OCI-LY7 (cell line): Measurements from ENCODE around the gene MPP4. TPM values are rescaled to one million over a fixed set of nuclear protein-coding genes. Genes with fewer than 3 reads are reported as not detected.

Experiments used
- BruUV-seq: library from RNA; stranded (reverse); fragments of 400-500 nt; replicated peaks from 2 replicates; lab custom pipeline; 2021; lab: Mats Ljungman, UMichigan
- CTCF ChIA-PET: fragments of 300-600 bp; sonication (Branson Sonifier 250); formaldehyde crosslinking; loops from one replicate; lab custom pipeline; 2022; ENCODE audit warnings: antibody characterized with exemption; ENCODE audit not compliant: unreplicated experiment; lab: Charles Lee
- POLR2A ChIA-PET: fragments of 300-600 bp; sonication (Branson Sonifier 250); formaldehyde crosslinking; loops from one replicate; lab custom pipeline; 2022; ENCODE audit warnings: antibody characterized with exemption; lab: Charles Lee
- DNase-seq: peaks from one replicate; pipeline ENCODE4 v3.0.0-alpha.2; 2015; ENCODE audit warnings: low spot score
- H2AFZ ChIP-seq: fragments of 200-600 bp; sonication (generic), shearing (Covaris generic); 2 replicates; pipeline ENCODE4 v1.6.1; 2014; ENCODE audit warnings: mild to moderate bottlenecking, antibody characterized with exemption, low read length, moderate library complexity
- H3K27ac ChIP-seq: fragments of 200-600 bp; sonication (generic); 2 replicates; pipeline ENCODE4 v1.5.1; 2014; ENCODE audit warnings: mixed run types, low read depth, mild to moderate bottlenecking, moderate library complexity, low read length, inconsistent platforms; ENCODE audit not compliant: poor library complexity, severe bottlenecking
- H3K36me3 ChIP-seq: fragments of 200-600 bp; sonication (generic); 2 replicates; pipeline ENCODE4 v1.6.1; 2014; ENCODE audit warnings: mild to moderate bottlenecking, antibody characterized with exemption, low read length, moderate library complexity, mixed read lengths; ENCODE audit not compliant: insufficient read depth
- H3K4me1 ChIP-seq: fragments of 200-600 bp; sonication (generic); 2 replicates; pipeline ENCODE4 v1.5.1; 2014; ENCODE audit warnings: mild to moderate bottlenecking, low read length; ENCODE audit not compliant: insufficient read depth, poor library complexity, severe bottlenecking
- H3K4me2 ChIP-seq: fragments of 200-600 bp; sonication (generic); 2 replicates; pipeline ENCODE4 v1.6.1; 2014; ENCODE audit warnings: mild to moderate bottlenecking, low read length
- H3K4me3 ChIP-seq: fragments of 200-600 bp; sonication (generic); 2 replicates; pipeline ENCODE4 v1.5.1; 2014; ENCODE audit warnings: mild to moderate bottlenecking, low read depth, low read length; ENCODE audit not compliant: poor library complexity, severe bottlenecking
- H3K79me2 ChIP-seq: fragments of 200-600 bp; sonication (generic); 2 replicates; pipeline ENCODE4 v1.6.1; 2016; ENCODE audit warnings: low read depth, mild to moderate bottlenecking, low read length, moderate library complexity, mixed read lengths; ENCODE audit not compliant: insufficient read depth
- H3K9me2 ChIP-seq: fragments of 200-600 bp; sonication (generic); 2 replicates; pipeline ENCODE4 v1.6.1; 2016; ENCODE audit warnings: mild to moderate bottlenecking, low read length, mixed read lengths; ENCODE audit not compliant: insufficient read depth
- H3K9me3 ChIP-seq: fragments of 200-600 bp; sonication (generic); 2 replicates; pipeline ENCODE4 v1.6.1; 2014; ENCODE audit warnings: mild to moderate bottlenecking, mixed run types, low read length, mixed read lengths
- H4K20me1 ChIP-seq: fragments of 200-600 bp; sonication (generic); 2 replicates; pipeline ENCODE4 v1.6.1; 2014; ENCODE audit warnings: mild to moderate bottlenecking, antibody characterized with exemption, low read length, moderate library complexity, mixed read lengths; ENCODE audit not compliant: insufficient read depth
- CTCF ChIP-seq: fragments of 200-600 bp; sonication (generic); conservative IDR thresholded peaks from 2 replicates; pipeline ENCODE4 v1.5.1; 2014; ENCODE audit warnings: mild to moderate bottlenecking, antibody characterized with exemption, low read length, moderate library complexity, mixed read lengths
- EZH2phosphoT487 ChIP-seq: fragments of 200-600 bp; sonication (generic); IDR thresholded peaks from 2 replicates; pipeline ENCODE4 v1.6.1; 2018; ENCODE audit warnings: low read depth, borderline replicate concordance, mild to moderate bottlenecking, mixed run types, antibody characterized with exemption, low read length, moderate library complexity, mixed read lengths
- intact Hi-C: fragments of 100-400 bp; cut with micrococcal nuclease; formaldehyde crosslinking; loops from one replicate; pipeline ENCODE4 v1.10.0; 2022; ENCODE audit not compliant: unreplicated experiment
- total RNA-seq, 2 experiments: library from RNA; depleted of rRNA in 1 of 2; stranded (reverse); fragments of >200 nt in 1 of 2; shearing (Covaris generic) in 1 of 2; gene quantifications; 2 replicates each; pipeline ENCODE4 v1.2.3, GENCODE V29; 2014 to 2022

The MPP4 gene
- total RNA-seq, 2 experiments from 2014 or later = not detected

- Histone ChIP-seq H3K36me3 (peaks cover 93% of the 10 kb centered on the region), H3K9me3 (no peaks in the 10 kb centered on the region), H3K79me2 (no peaks in the 10 kb centered on the region), H3K9me2 (no peaks in the 10 kb centered on the region), H3K4me2 (no peak overlapping the region), H3K4me3 (no peak overlapping the region), H3K27ac (no peak overlapping the region), H4K20me1 (0 out of 2 replicates have a peak, but pooled peaks cover 3% of the 10 kb centered on the region), H2AFZ (no peak overlapping the region), H3K4me1 (no peaks in the 10 kb centered on the region)
- no peak for DNase-seq
- no TSS peak for BruUV-seq
- CTCF ChIA-PET = no interaction called here
- TF ChIP-seq EZH2phosphoT487 = no peak
- TF ChIP-seq CTCF = no peak
- POLR2A ChIA-PET = interaction anchor here (0.9 to 1.6 kb wide), 4 partner anchors 10 to 182 kb away, joined by 3 to 6 read pairs (median 4); partner anchors contain the start of genes STRADB, TMEM237 and TRAK2
- intact Hi-C loops = no loop called here
Measured at GRCh38 chr2:201633661-201634249, 64.7 kb downstream of the MPP4 start.

GRCh38 chr2:201631041-201631440, 67.4 kb downstream of the MPP4 start:
- Histone ChIP-seq H3K9me2 (no peaks in the 10 kb centered on the region), H2AFZ (no peak overlapping the region), H3K4me1 (no peaks in the 10 kb centered on the region), H4K20me1 (0 out of 2 replicates have a peak, but pooled peaks cover 3% of the 10 kb centered on the region), H3K27ac (no peak overlapping the region), H3K4me2 (no peak overlapping the region), H3K79me2 (no peaks in the 10 kb centered on the region), H3K4me3 (no peak overlapping the region), H3K36me3 (peaks cover 94% of the 10 kb centered on the region), H3K9me3 (no peaks in the 10 kb centered on the region)
- no peak for TF ChIP-seq CTCF
- TF ChIP-seq EZH2phosphoT487 = no peak
- BruUV-seq = no TSS peak
- CTCF ChIA-PET = no interaction called here
- no peak for DNase-seq
- POLR2A ChIA-PET = interaction anchor here (0.5 to 2.0 kb wide), 2 partner anchors 9 to 619 kb away, joined by 4 to 6 read pairs; no protein-coding TSS in a partner anchor
- intact Hi-C loops = no loop called here

GRCh38 chr2:201630577-201630976, 67.9 kb downstream of the MPP4 start:
- Histone ChIP-seq H3K9me2 (no peaks in the 10 kb centered on the region), H3K9me3 (no peaks in the 10 kb centered on the region), H4K20me1 (0 out of 2 replicates have a peak, but pooled peaks cover 3% of the 10 kb centered on the region), H3K4me3 (no peak overlapping the region), H2AFZ (no peak overlapping the region), H3K27ac (no peak overlapping the region), H3K4me1 (no peaks in the 10 kb centered on the region), H3K36me3 (peaks cover 94% of the 10 kb centered on the region), H3K4me2 (no peak overlapping the region), H3K79me2 (no peaks in the 10 kb centered on the region)
- no TSS peak for BruUV-seq
- intact Hi-C loops = no loop called here
- POLR2A ChIA-PET = interaction anchor here (0.5 to 2.0 kb wide), 2 partner anchors 10 to 620 kb away, joined by 4 to 6 read pairs; no protein-coding TSS in a partner anchor
- CTCF ChIA-PET = no interaction called here
- TF ChIP-seq CTCF = no peak
- no peak for TF ChIP-seq EZH2phosphoT487
- DNase-seq = no peak
